Occipital lobe (tissue), 2 donors: ENCODE data around the gene CDH23. TPM values are rescaled to one million over a fixed set of nuclear protein-coding genes. Genes with fewer than 3 reads are reported as not detected.

ENCODE experiments used
- DNase-seq: peaks from one replicate; lab custom pipeline; 2025; lab: John Stamatoyannopoulos, UW
- total RNA-seq: library from RNA; depleted of rRNA; stranded (reverse); fragments of >200 nt; gene quantifications from one replicate; pipeline ENCODE4 v1.2.3, GENCODE V29; 2014

Gene CDH23
- total RNA-seq, 1 donor from 2014 or later: 1.2 TPM

DNA sequence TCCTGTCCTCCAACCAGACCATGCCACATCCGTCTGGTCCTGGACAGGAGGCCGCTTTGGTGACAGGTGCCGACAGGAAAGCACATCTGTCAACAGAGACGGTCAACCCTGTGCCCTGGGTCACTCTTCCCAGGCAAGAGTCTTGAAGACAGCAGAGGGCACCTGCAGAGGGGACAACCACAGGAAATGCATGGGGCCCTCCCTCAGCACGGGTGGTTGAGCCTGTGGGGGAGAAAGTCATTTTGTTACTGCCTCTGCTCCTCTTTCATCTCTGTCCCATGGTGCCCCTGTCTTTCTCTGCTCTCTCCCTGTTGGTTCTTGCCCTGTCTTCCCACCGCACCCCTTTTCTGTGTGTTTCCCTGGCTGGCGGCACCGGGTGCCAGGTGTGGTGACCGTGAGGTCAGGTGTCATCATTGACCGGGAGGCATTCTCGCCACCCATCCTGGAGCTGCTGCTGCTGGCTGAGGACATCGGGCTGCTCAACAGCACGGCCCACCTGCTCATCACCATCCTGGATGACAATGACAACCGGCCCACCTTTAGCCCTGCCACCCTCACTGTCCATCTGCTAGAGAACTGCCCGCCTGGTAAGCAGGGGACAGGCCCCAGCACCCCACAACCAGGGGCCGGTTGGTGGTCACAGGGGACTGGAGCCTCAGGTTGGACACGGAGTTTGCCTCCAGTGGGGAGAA is 394.2 kb downstream of the CDH23 start:
- no peak for DNase-seq

DNA sequence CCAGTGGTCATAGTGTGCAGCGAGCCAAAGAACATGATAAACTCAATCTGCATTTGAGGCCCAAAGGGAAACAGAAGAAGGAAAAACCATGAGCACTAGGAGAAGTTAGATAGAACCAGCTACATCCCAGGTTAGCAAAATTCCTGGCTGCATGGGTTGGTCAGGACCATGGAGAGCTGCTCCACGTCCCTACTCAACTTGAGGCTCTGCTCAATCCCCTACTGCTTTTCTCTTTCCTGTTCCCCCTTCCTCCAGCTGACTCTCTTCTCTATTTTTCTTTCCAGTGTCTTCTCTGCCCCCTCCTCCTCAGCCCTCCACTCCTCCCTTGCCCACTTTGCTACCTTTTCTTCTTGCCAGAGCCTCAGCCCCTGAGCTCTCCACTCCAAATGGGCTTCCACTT is 398.5 kb downstream of the CDH23 start:
- no peak for DNase-seq

DNA sequence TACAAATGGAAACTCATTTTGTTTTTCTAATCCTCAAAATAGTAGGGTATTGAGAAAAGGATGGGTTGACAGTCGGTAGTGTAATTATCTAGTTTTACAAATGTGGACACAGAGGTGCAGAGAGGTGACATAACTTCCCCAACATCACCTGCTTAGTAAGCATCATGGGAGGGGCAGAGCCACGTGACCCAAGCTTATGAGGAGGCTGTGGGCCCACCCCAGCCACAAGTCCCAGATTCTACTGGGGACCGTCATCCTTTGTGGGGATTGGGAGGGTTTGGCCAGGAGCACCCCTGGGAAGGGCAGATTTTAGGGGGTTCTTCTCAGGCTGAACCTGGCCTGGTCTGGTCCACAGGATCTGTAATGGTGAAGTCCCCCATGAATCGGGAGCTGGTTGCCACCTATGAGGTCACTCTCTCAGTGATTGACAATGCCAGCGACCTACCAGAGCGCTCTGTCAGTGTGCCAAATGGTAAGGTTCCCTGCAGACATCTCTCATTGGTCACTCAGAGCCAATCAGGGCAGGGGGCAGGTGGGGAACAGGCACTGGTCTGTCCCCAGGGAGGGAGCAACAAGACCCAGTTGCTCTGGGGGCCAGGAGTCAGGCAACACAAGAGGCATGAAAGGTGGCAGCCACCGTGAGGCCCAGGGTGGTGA is 400.2 kb downstream of the CDH23 start:
- no peak for DNase-seq

DNA sequence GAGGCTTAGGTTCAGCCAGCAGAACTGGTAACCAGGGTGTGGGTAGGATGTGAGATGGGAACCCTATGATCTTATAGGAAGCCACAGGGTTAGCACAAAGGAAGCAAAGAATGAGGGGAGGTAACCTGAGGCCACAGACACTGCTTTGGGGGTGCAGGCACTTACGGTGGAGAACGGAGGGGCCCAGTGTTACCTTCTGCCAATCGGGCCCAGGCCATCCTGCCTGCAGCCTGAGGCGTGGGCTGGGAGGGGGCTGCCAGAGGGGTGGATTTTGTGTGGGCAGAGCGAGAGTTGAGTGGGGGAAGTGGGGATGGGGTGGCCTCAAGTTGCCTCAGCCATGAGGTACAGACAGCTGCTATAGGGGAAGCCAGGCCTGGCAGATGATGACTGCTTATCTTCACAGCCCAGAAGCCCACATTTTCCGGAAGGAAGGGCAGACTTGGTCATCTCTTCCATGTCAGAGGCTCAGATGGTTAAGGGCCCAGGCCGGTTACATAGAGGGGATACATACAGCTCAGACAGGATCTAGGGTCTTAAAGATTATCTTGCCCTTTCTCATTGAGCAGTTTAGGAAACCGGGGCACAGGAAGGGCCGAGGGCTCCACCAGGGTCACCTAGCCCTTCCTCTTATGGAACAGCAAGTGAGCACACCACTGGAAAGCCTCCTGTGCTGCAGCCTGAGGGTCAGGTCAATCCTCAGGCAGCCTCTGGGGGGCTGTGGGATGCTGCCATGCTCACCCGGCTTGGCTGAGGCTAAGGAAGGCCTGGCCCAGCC is 401.0 kb downstream of the CDH23 start:
- DNase-seq: no peak

DNA sequence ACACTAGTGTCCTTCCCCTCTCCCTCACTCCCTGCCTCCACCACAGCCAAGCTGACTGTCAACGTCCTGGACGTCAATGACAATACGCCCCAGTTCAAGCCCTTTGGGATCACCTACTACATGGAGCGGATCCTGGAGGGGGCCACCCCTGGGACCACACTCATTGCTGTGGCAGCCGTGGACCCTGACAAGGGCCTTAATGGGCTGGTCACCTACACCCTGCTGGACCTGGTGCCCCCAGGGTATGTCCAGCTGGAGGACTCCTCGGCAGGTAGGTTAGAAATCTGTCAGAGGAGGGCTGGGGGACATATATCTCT is 401.5 kb downstream of the CDH23 start:
- DNase-seq: no peak

- DNase-seq: no peak
Observed at GRCh38 chr10:71799112-71799511, 402.4 kb downstream of the CDH23 start.

DNA sequence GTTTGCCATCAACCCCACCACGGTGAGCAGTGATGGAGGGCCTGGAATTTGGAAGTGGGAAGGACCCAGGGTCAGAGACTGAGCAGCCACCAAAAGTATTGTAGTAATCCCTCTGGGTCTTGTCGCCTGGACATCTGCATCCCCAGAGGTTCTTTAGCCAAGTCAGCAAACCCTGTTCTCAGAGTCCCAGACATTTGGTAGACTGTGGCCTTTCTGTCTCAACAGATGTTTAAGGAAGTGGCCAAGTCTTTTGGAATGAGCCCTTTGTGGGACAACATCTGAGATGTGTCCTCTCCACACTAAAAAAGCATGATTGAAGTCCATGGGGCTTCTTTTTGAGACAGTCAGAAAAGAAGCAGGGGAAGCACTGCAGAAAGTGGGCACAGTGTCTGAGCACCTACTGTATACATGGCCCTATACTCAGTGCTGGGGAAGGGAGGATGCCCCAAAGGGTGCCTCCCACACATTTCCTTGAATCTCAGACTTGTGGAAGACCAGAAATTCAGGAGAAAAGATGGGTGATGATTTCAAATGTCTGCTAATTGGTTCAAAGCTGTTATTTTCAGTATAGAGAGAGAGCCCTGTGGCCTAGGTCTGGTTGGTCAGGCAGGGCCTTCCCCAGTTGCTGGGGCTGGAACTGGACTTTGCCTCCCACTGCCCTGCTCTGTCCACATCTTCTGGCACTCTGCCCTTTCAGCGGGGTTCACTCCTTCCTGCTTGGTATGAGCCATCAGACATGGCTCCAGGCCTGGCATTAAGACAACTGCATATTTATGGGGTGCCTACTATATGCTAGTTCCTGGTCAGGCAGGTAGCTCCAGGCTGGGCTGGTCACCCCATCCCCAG is 403.1 kb downstream of the CDH23 start:
- DNase-seq: no peak

DNA sequence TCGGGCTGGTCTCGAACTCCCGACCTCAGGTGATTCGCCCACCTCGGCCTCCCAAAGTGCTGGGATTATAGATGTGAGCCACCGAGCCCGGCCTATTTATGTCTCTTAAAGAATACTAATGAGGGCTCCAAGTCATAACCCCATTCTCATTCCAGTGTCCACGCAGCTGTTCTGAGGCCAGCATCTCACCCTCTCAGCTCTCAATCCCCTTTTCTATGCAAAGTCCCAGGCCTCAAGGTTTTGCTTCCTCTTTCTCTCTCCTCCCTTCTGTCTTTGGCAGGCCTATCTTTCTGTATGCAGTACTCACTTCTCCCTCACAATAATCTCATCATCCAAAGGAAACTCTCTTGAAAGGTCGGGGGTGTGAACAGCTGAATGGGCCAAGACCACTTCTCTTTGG is 404.6 kb downstream of the CDH23 start:
- DNase-seq: no peak

DNA sequence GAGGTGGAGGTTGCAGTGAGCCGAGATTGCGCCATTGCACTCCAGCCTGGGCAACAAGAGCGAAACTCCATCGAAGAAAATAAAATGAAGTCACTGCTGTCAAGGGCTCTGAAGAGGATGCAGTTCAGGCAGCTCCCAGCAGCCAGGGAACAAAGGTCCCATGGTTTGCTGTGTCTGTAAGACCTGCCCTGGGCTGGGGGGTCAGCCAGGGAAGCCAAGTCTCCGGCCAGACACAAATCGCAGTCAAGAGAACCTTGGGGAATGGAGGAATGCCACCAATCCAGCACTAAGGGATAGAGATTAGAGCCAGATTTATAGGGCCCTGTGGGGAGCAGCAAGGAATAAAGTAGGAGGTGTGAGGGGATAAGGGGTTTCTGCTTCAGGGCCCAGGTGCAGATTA is 405.5 kb downstream of the CDH23 start:
- no peak for DNase-seq

- DNase-seq: no peak
Observed at GRCh38 chr10:71802715-71803488, 406.2 kb downstream of the CDH23 start.

DNA sequence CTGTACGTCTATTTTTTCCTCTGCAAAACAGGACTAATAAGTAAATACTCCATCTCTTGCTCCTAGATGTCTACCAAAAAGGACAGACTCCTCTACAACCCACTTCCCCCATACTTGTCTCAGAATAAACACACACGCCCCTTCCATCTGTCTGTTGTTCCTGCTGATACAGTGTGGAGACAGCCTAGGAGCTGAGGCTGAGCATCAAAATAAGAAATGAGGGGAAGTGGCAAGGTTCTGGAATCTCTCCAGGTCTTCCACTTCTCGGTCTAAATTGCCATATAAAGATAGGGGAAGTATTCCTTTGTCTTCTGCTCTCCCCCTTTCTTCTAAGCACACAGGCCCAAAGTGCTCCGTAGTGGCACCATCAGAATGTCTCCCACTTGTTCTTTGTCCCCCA is 407.4 kb downstream of the CDH23 start:
- no peak for DNase-seq

- no peak for DNase-seq
Observed at GRCh38 chr10:71805776-71806703, 409.3 kb downstream of the CDH23 start.

GRCh38 chr10:71806704-71807556 is 410.2 kb downstream of the CDH23 start:
- DNase-seq: no peak

GRCh38 chr10:71807557-71808510 is 411.1 kb downstream of the CDH23 start:
- no peak for DNase-seq

DNA sequence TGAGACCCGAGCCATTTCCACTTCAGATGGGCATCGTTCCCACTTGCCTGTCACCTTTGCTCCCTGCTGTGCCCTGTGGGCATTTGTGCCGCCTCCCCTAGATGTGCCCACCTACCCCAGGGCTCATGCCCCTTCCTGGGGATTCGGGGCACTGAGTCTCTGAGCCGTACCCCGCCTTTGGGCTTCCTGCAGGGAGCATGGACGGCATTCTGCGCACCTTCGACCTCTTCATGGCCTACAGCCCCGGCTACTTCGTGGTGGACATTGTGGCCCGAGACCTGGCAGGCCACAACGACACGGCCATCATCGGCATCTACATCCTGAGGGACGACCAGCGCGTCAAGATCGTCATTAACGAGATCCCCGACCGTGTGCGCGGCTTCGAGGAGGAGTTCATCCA is 412.9 kb downstream of the CDH23 start:
- DNase-seq: no peak

- no peak for DNase-seq
Observed at GRCh38 chr10:71810048-71810750, 413.5 kb downstream of the CDH23 start.

GRCh38 chr10:71811351-71811750 is 414.6 kb downstream of the CDH23 start:
- no peak for DNase-seq
